ENCODE measurements around the gene MC2R. TPM values are rescaled to one million over a fixed set of nuclear protein-coding genes. Genes with fewer than 3 reads are reported as not detected.

Gene MC2R
- total RNA-seq, 1 donor from 2014 or later, result not detected

GRCh38 chr18:13932285-13933025 lies 17.1 kb upstream of the MC2R start:
- Histone ChIP-seq H3K9me3 (replicated peaks) (peaks cover 22% of the 10 kb centered on the region), H3K27me3 (ENCODE audit: low read depth) (no peaks in the 10 kb centered on the region), H3K4me1 (no peaks in the 10 kb centered on the region), H3K36me3 (no peaks in the 10 kb centered on the region), H3K4me3 (no peak overlapping the region), H3K27ac (replicated peaks) (no peak overlapping the region)
- no peak for TF ChIP-seq CTCF (IDR thresholded peaks at IDR 0.05; ENCODE audit: borderline replicate concordance)
- intact Hi-C loops (cut with micrococcal nuclease), result no loop called here
- no peak for DNase-seq

GRCh38 chr18:13930964-13931363 lies 15.6 kb upstream of the MC2R start:
- DNase-seq, result no peak
- Histone ChIP-seq H3K4me1 (no peaks in the 10 kb centered on the region), H3K36me3 (no peaks in the 10 kb centered on the region), H3K9me3 (replicated peaks) (peaks cover 22% of the 10 kb centered on the region), H3K27ac (replicated peaks) (no peak overlapping the region), H3K27me3 (ENCODE audit: low read depth) (no peaks in the 10 kb centered on the region), H3K4me3 (no peak overlapping the region)
- intact Hi-C loops (cut with micrococcal nuclease), result no loop called here
- TF ChIP-seq CTCF (IDR thresholded peaks at IDR 0.05; ENCODE audit: borderline replicate concordance), result no peak

- no peak overlapping the region for H3K27ac ChIP-seq (replicated peaks)
- intact Hi-C loops (cut with micrococcal nuclease), result no loop called here
- H3K9me3 ChIP-seq (replicated peaks), result peaks cover 1% of the 10 kb centered on the region
- TF ChIP-seq CTCF (IDR thresholded peaks at IDR 0.05; ENCODE audit: borderline replicate concordance), result no peak
- no peaks in the 10 kb centered on the region for H3K36me3 ChIP-seq
- no peak overlapping the region for H3K4me3 ChIP-seq
- peaks cover 28% of the 10 kb centered on the region for H3K27me3 ChIP-seq (ENCODE audit: low read depth)
- H3K4me1 ChIP-seq, result no peaks in the 10 kb centered on the region
- no peak for DNase-seq
Observed at GRCh38 chr18:13923221-13923620, 7.9 kb upstream of the MC2R start.

- H3K9me3 ChIP-seq (replicated peaks), result no peaks in the 10 kb centered on the region
- H3K27ac ChIP-seq (replicated peaks), result no peak overlapping the region
- H3K4me3 ChIP-seq, result no peak overlapping the region
- intact Hi-C loops (cut with micrococcal nuclease), result no loop called here
- no peaks in the 10 kb centered on the region for H3K36me3 ChIP-seq
- TF ChIP-seq CTCF (IDR thresholded peaks at IDR 0.05; ENCODE audit: borderline replicate concordance), result no peak
- H3K4me1 ChIP-seq, result peaks cover 13% of the 10 kb centered on the region
- DNase-seq, result no peak
- H3K27me3 ChIP-seq (ENCODE audit: low read depth), result peaks cover 15% of the 10 kb centered on the region
Observed at GRCh38 chr18:13918898-13919297, 3.6 kb upstream of the MC2R start.

- no peak overlapping the region for H3K4me3 ChIP-seq
- intact Hi-C loops (cut with micrococcal nuclease), result no loop called here
- H3K27ac ChIP-seq (replicated peaks), result no peak overlapping the region
- H3K4me1 ChIP-seq, result peaks cover 13% of the 10 kb centered on the region
- no peaks in the 10 kb centered on the region for H3K9me3 ChIP-seq (replicated peaks)
- H3K27me3 ChIP-seq (ENCODE audit: low read depth), result peaks cover under 1% of the 10 kb centered on the region
- H3K36me3 ChIP-seq, result no peaks in the 10 kb centered on the region
- no peak for DNase-seq
- no peak for TF ChIP-seq CTCF (IDR thresholded peaks at IDR 0.05; ENCODE audit: borderline replicate concordance)
Observed at GRCh38 chr18:13917401-13917800, 2.1 kb upstream of the MC2R start.

All from left ventricle myocardium inferior (tissue), 1 donor.